OCI-LY3 (cell line): ENCODE results near the gene TIGD6.

Experiments used
- CTCF ChIP-seq: fragments of 200-600, 300-600 bp; sonication (generic); IDR thresholded peaks from 2 replicates; pipeline ENCODE4 v1.5.1; 2014; ENCODE audit warnings: antibody characterized with exemption, low read length, low read depth
- EZH2phosphoT487 ChIP-seq: fragments of 200-600 bp; shearing (Covaris generic); IDR thresholded peaks from 2 replicates; pipeline ENCODE4 v1.6.1; 2018; ENCODE audit warnings: antibody characterized with exemption, mixed run types, low read depth

GRCh38 chr5:149993471-149993870 is 7.0 kb downstream of the TIGD6 start:
- TF ChIP-seq CTCF (no peak), EZH2phosphoT487 (no peak)
